Breast epithelium (tissue), 4 donors: ENCODE measurements around the gene LDLRAD3. TPM values are rescaled to one million over a fixed set of nuclear protein-coding genes. Genes with fewer than 3 reads are reported as not detected.

Source experiments
- DNase-seq, 2 donors: peaks; one replicate each; pipeline ENCODE4 v3.0.0-alpha.2; 2019; ENCODE audit warnings: low spot score in 2 of 2
- H3K27ac ChIP-seq, 2 donors: fragments of 200-600 bp; sonication (generic) in 1 of 2; one replicate each; pipeline ENCODE4 v1.5.1; 2016 to 2019; ENCODE audit warnings: mild to moderate bottlenecking in 1 of 2
- H3K27me3 ChIP-seq, 2 donors: fragments of 200-600 bp; sonication (generic) in 1 of 2; one replicate each; pipeline versions ENCODE4 v1.5.1 to v1.6.0; 2017 to 2019; ENCODE audit warnings: control low read depth in 1 of 2, mild to moderate bottlenecking in 1 of 2
- H3K36me3 ChIP-seq: fragments of 200-600 bp; one replicate; pipeline ENCODE4 v1.5.1; 2019
- H3K4me1 ChIP-seq, 2 donors: fragments of 200-600 bp; sonication (generic); one replicate each; pipeline ENCODE4 v1.5.1; 2016 to 2019; ENCODE audit warnings: control low read depth in 1 of 2
- H3K4me3 ChIP-seq, 3 donors: fragments of 200-600 bp; sonication (generic); 1 replicate in 2 of 3; 2 replicates in 1 of 3; pipeline ENCODE4 v1.5.1; 2016 to 2019; ENCODE audit warnings: mild to moderate bottlenecking in 3 of 3, moderate library complexity in 2 of 3
- H3K9me3 ChIP-seq, 2 donors: fragments of 200-600 bp; sonication (generic) in 1 of 2; one replicate each; pipeline ENCODE4 v1.5.1; 2016 to 2019; ENCODE audit warnings: control low read depth in 1 of 2
- CTCF ChIP-seq, 3 donors: fragments of 450-650 bp; IDR thresholded peaks; one replicate each; pipeline ENCODE4 v1.5.1; 2016 to 2017; ENCODE audit warnings: antibody characterized with exemption in 3 of 3, mild to moderate bottlenecking in 3 of 3, moderate library complexity in 3 of 3
- POLR2A ChIP-seq: fragments of 450-650 bp; IDR thresholded peaks from one replicate; pipeline ENCODE4 v1.6.1; 2016; ENCODE audit warnings: antibody characterized with exemption, mild to moderate bottlenecking, moderate library complexity
- POLR2AphosphoS5 ChIP-seq, 3 donors: sonication (generic); formaldehyde crosslinking; IDR thresholded peaks; one replicate each; pipeline ENCODE4 v1.6.1; 2017; ENCODE audit warnings: antibody characterized with exemption in 3 of 3
- intact Hi-C: fragments of 100-400 bp; cut with DNase I; formaldehyde crosslinking; loops from one replicate; pipeline ENCODE4 v1.15.1; 2023; ENCODE audit warnings: low total_unique reads
- total RNA-seq, 3 donors: library from RNA; depleted of rRNA; stranded (reverse); fragments of >200 nt; gene quantifications; one replicate each; pipeline ENCODE4 v1.1.0, GENCODE V29; 2016

The LDLRAD3 gene
- total RNA-seq, 3 donors from 2014 or later: 20.3 to 45.4 (median 40.6) TPM

GRCh38 chr11:36205536-36205935 is 261.7 kb downstream of the LDLRAD3 start:
- Histone ChIP-seq H3K4me3 (no peak overlapping the region), H3K27me3 (no peaks in the 10 kb centered on the region), H3K9me3 (no peaks in the 10 kb centered on the region), H3K27ac (no peak overlapping the region), H3K4me1 (no peaks in the 10 kb centered on the region), H3K36me3 (no peaks in the 10 kb centered on the region)
- TF ChIP-seq CTCF (IDR thresholded peaks at IDR 0.05): no peak
- no peak for TF ChIP-seq POLR2A
- no peak for TF ChIP-seq POLR2AphosphoS5 (IDR thresholded peaks at IDR 0.05)
- intact Hi-C loops: no loop called here
- no peak for DNase-seq

- Histone ChIP-seq H3K9me3 (no peaks in the 10 kb centered on the region), H3K27ac (no peak overlapping the region), H3K36me3 (no peaks in the 10 kb centered on the region), H3K27me3 (no peaks in the 10 kb centered on the region), H3K4me3 (no peak overlapping the region), H3K4me1 (no peaks in the 10 kb centered on the region)
- no peak for TF ChIP-seq POLR2AphosphoS5 (IDR thresholded peaks at IDR 0.05)
- TF ChIP-seq POLR2A: no peak
- no peak for TF ChIP-seq CTCF (IDR thresholded peaks at IDR 0.05)
- no peak for DNase-seq
- intact Hi-C loops: no loop called here
Observed at GRCh38 chr11:36210529-36210928, 266.7 kb downstream of the LDLRAD3 start.

- Histone ChIP-seq H3K36me3 (no peaks in the 10 kb centered on the region), H3K9me3 (no peaks in the 10 kb centered on the region), H3K27ac (no peak overlapping the region), H3K4me1 (no peaks in the 10 kb centered on the region), H3K4me3 (no peak overlapping the region), H3K27me3 (no peaks in the 10 kb centered on the region)
- no peak for DNase-seq
- TF ChIP-seq CTCF (IDR thresholded peaks at IDR 0.05): no peak
- TF ChIP-seq POLR2AphosphoS5 (IDR thresholded peaks at IDR 0.05): no peak
- TF ChIP-seq POLR2A: no peak
- intact Hi-C loops: no loop called here
Observed at GRCh38 chr11:36211761-36212430, 268.0 kb downstream of the LDLRAD3 start.

GRCh38 chr11:36212564-36213392 is 268.9 kb downstream of the LDLRAD3 start:
- Histone ChIP-seq H3K27ac (no peak overlapping the region), H3K36me3 (no peaks in the 10 kb centered on the region), H3K27me3 (no peaks in the 10 kb centered on the region), H3K9me3 (no peaks in the 10 kb centered on the region), H3K4me3 (no peak overlapping the region), H3K4me1 (no peaks in the 10 kb centered on the region)
- TF ChIP-seq CTCF (IDR thresholded peaks at IDR 0.05) (no peak), POLR2A (no peak), POLR2AphosphoS5 (IDR thresholded peaks at IDR 0.05) (no peak)
- intact Hi-C loops: no loop called here
- no peak for DNase-seq

- Histone ChIP-seq H3K27ac (no peak overlapping the region), H3K4me3 (no peak overlapping the region), H3K9me3 (no peaks in the 10 kb centered on the region), H3K4me1 (no peaks in the 10 kb centered on the region), H3K27me3 (no peaks in the 10 kb centered on the region), H3K36me3 (no peaks in the 10 kb centered on the region)
- no peak for DNase-seq
- TF ChIP-seq POLR2A (no peak), CTCF (IDR thresholded peaks at IDR 0.05) (no peak), POLR2AphosphoS5 (IDR thresholded peaks at IDR 0.05) (no peak)
- intact Hi-C loops: no loop called here
Observed at GRCh38 chr11:36213393-36213840, 269.6 kb downstream of the LDLRAD3 start.
